SJCRH30 (cell line): ENCODE data around the gene TTLL1. TPM values are rescaled to one million over a fixed set of nuclear protein-coding genes. Genes with fewer than 3 reads are reported as not detected.
"Not testable (repeated sequence)": the region's sequence is repeated elsewhere in the genome, so short reads cannot be mapped to it uniquely, and the experiment has no call there.

Experiments
- DNase-seq, 2 experiments: peaks; one replicate each; pipeline ENCODE4 v3.0.0-alpha.2; 2015 to 2020
- H3K27ac ChIP-seq: fragments of 250-450 bp; sonication (Bioruptor Pico); 2 replicates; pipeline ENCODE4 v1.5.1; 2020; ENCODE audit warnings: mild to moderate bottlenecking, moderate library complexity
- H3K27me3 ChIP-seq: fragments of 250-450 bp; sonication (Bioruptor Pico); 2 replicates; pipeline ENCODE4 v1.5.1; 2020; ENCODE audit warnings: mild to moderate bottlenecking, moderate library complexity
- H3K36me3 ChIP-seq: fragments of 250-450 bp; sonication (Bioruptor Pico); 2 replicates; pipeline ENCODE4 v1.5.1; 2020; ENCODE audit warnings: mild to moderate bottlenecking, moderate library complexity
- H3K4me1 ChIP-seq: fragments of 250-450 bp; sonication (Bioruptor Pico); 2 replicates; pipeline ENCODE4 v1.5.1; 2020; ENCODE audit warnings: mild to moderate bottlenecking, moderate library complexity
- H3K4me3 ChIP-seq: fragments of 250-450 bp; sonication (Bioruptor Pico); 2 replicates; pipeline ENCODE4 v1.5.1; 2020; ENCODE audit warnings: mild to moderate bottlenecking, moderate library complexity
- H3K9me3 ChIP-seq: fragments of 250-450 bp; sonication (Bioruptor Pico); replicated peaks from 2 replicates; pipeline ENCODE4 v1.5.1; 2020; ENCODE audit warnings: mild to moderate bottlenecking, moderate library complexity
- total RNA-seq: library from RNA; depleted of rRNA; stranded (reverse); fragments of >200 nt; shearing (Covaris generic); gene quantifications from 2 replicates; pipeline ENCODE4 v1.2.3, GENCODE V29; 2014

TTLL1 gene
- total RNA-seq, 1 experiment from 2014 or later, result 2.8 TPM

DNA sequence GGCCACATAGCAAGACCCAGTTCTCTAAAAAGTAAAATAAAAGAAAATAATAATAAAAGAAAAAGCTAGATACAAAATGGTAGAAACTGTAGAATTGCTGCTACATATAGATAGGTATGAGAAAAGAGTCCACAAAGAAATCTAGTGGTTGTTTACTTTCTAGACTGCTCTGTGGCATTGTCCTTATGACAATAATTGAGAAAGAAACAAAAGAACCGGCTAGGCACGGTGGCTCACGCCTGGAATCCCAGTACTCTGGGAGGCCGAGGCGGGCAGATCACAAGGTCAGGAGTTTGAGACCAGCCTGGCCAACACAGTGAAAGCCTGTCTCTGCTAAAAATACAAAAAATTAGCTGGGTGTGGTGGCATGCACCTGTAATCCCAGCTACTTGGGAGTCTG is 73.0 kb downstream of the TTLL1 start:
- not testable (repeated sequence) for H3K27ac ChIP-seq, H3K4me3 ChIP-seq, H3K9me3 ChIP-seq, H3K36me3 ChIP-seq, DNase-seq, H3K27me3 ChIP-seq
- H3K4me1 ChIP-seq, result peaks cover 12% of the 10 kb centered on the region; the same call in 1 of the 2 replicates

DNA sequence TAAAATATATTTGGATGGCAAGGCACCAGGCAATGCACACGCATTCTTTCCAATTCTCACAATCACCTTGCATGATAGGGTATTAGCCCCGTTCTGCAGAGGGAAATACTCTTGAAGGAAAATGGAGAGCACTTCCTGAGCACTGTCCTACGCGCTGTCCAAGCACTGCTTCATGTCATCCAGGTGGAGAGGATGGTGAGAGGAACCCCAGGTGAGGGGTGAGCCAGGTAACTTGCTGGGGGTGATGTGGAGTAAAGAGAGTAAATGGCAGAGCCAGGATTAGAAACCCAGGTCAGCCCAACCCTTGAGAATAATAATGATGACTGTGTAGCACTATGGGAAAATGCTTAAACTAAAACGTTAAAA is 73.5 kb downstream of the TTLL1 start:
- Histone ChIP-seq H3K36me3 (no peaks in the 10 kb centered on the region), H3K4me1 (peaks cover 12% of the 10 kb centered on the region; the same call in 1 of the 2 replicates), H3K27ac (peak overlapping the region; percentile 50; the same call in 1 of the 2 replicates), H3K4me3 (peak overlapping the region; percentile 75), H3K27me3 (no peaks in the 10 kb centered on the region), H3K9me3 (no peaks in the 10 kb centered on the region)
- no peak for DNase-seq

DNA sequence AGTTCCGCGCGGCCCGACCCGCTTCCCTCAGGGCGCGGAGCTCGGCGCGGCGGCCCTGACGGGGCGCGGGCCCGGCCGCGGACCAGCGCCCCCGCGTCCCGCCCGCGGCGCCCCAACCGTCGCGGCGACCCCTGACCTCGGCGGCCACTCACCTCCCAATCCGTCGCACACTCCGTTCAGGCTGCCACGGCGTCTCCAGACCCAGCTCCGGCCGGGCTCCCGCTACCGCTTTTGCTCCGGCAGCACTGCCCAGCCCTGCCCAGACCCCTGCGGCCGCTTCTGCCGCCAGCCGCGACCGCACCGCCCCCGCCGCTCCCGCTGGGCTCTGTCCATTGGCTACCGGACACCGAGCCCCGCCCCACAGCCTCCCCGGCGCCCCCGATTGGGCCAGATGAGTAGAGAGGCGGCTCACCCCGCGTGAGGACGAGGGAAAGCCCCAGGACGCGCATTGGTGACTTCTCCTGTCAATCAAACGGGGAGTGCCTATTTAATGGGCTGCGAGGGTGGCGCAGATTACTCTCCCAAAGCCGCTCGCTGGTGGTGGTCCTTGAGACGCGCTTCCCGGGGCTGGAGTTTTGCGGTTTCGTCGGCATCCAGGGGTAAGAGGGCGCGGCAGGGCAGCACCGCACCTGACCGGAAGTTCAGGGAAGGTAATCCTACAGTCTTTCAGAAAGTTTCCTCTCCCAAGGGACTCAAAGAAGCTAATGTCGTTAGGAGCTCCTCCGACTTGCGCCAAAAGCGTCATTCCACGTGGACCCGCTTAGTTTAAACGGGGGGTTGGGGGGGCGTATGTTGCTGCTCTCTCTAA is 74.1 kb downstream of the TTLL1 start, which contains the start of gene PACSIN2:
TSS of gene PACSIN2 (minus strand) at position 281 of the 808 bp plus-strand sequence. CDS start 103,069 bp downstream, outside the sequence.
- Histone ChIP-seq H3K27me3 (no peaks in the 10 kb centered on the region), H3K9me3 (no peaks in the 10 kb centered on the region), H3K36me3 (no peaks in the 10 kb centered on the region), H3K4me1 (peaks cover 12% of the 10 kb centered on the region; the same call in 1 of the 2 replicates), H3K4me3 (peak within 1 kb of the TSS; percentile 75), H3K27ac (peak within 1 kb of the TSS; percentile 50)
- DNase-seq, result peak; percentile 99 to 100

DNA sequence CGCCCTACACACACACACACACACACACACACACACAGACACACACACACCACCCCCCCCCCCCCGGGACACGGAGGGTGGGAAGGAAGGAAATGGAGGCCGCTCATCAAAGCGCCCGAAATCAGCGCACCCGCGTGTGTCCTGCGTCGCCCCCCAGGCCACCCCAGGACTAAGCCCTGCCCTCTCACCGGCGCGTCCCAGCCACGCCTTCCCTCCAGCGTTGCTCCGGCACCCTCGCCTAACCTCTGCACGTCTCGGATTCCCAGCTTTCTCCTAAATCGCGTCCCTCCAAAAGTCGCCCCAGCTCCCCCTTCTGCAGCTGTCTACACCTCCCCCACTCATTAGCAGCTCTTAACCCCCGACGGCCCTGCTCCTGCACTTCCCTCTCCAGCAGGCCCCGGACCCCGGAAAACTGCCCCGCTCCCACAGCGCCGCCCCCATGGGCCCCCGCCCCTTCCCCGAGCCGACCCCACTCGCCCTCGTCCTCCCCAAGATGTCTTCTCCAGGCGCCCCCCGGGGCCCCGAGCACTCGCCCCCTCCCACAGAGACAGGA is 74.8 kb downstream of the TTLL1 start:
- Histone ChIP-seq H3K4me3 (peak overlapping the region; percentile 75), H3K27me3 (no peaks in the 10 kb centered on the region), H3K36me3 (no peaks in the 10 kb centered on the region), H3K27ac (peak overlapping the region; percentile 50), H3K4me1 (peaks cover 12% of the 10 kb centered on the region; the same call in 1 of the 2 replicates), H3K9me3 (no peaks in the 10 kb centered on the region)
- DNase-seq, result peak; percentile 85 to 86

DNA sequence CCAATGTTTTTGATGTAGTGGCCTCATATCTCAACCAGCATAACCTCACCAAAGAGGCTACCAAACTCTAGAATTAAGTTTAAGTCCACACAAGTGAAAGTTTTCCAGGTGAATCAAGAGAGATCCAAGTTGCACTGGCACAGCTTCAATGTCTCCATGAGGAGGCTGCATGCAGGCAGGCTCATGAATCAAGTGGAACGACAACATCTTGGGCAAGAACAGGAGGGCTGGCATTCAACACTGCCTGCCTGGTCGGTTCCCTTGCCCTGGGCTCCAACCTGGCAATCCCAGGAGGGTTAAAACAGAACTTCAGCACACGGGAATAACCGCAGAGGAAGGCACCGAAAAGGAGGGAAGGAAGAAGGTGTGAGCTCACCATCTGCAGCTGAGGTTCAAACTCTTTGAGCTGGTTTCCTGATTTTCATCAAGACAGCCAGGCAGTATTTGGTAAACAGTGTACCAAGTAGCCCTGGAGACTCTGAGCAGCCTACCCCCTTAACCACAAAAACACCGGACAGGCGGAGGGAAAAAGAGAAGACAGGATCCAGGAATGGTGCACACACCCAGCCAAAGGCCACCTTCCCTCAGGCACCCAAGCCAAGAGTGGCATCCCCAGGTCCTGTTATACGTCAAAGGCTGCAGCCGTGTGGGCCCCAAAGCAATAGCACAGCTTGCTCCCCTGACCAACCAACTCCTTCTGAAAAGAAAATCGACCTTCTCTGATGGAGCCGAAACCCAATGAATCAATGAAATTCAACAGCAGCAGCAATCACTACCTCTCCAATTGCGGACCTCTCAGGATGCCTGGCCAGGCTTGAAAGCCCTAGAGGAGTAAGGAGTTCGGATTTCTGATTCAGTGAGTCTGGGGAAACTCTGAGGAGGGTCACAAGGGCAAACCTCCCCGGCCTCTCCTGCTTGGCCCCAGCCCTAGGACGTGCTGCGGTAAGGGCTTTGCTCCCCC is 75.6 kb downstream of the TTLL1 start:
- DNase-seq, result peak in 1 of 2 experiments; percentile 42
- peak overlapping the region; percentile 75 for H3K4me3 ChIP-seq
- peaks cover 12% of the 10 kb centered on the region; the same call in 1 of the 2 replicates for H3K4me1 ChIP-seq
- no peaks in the 10 kb centered on the region for H3K9me3 ChIP-seq
- no peaks in the 10 kb centered on the region for H3K36me3 ChIP-seq
- no peaks in the 10 kb centered on the region for H3K27me3 ChIP-seq
- H3K27ac ChIP-seq, result peak overlapping the region; percentile 50; the same call in 1 of the 2 replicates

DNA sequence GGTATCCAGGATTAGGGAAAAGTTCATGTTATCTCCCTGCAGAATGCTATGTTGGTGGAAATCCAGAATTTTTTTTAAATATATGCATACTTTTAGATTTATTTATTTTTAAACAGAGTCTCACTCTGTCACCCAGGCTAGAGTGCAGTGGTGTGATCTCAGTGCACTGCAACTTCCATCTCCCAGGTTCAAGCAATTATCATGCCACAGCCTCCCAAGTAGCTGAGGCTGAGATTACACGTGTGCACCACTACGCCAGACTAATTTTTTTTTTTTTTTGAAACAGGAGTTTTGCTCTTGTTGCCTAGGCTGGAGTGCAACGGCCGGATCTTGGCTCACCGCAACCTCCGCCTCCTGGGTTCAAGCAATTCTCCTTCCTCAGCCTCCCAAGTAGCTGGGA is 76.8 kb downstream of the TTLL1 start:
- no peak for DNase-seq

DNA sequence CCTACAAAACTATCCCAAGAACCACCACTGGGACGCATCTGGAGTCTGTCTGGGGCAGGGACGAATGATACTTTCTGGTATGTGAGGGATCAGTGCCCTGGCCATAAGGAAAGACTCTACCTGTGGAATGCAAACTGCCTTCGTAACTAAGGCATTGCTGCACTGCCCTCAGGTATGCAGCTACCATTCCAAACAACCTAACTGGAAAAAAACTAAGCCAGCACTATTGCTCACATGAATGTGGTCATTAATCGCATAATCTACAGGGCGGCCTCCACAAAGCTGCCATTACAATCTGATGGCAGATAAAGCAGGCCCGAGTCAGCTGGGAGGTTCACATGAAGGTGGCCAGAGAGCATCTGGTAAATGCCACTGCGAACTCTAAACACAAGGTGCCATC is 78.1 kb downstream of the TTLL1 start:
- H3K36me3 ChIP-seq, result no peaks in the 10 kb centered on the region
- H3K27ac ChIP-seq, result no peak overlapping the region
- H3K4me3 ChIP-seq, result no peak overlapping the region
- no peaks in the 10 kb centered on the region for H3K27me3 ChIP-seq
- DNase-seq, result no peak
- H3K4me1 ChIP-seq, result peaks cover 21% of the 10 kb centered on the region
- H3K9me3 ChIP-seq, result no peaks in the 10 kb centered on the region

More for the DNA sequence above, 76.8 kb downstream of the TTLL1 start:
- Histone ChIP-seq H3K9me3 (no peaks in the 10 kb centered on the region), H3K27ac (no peak overlapping the region), H3K36me3 (no peaks in the 10 kb centered on the region), H3K4me3 (no peak overlapping the region), H3K4me1 (peaks cover 20% of the 10 kb centered on the region), H3K27me3 (no peaks in the 10 kb centered on the region)

DNA sequence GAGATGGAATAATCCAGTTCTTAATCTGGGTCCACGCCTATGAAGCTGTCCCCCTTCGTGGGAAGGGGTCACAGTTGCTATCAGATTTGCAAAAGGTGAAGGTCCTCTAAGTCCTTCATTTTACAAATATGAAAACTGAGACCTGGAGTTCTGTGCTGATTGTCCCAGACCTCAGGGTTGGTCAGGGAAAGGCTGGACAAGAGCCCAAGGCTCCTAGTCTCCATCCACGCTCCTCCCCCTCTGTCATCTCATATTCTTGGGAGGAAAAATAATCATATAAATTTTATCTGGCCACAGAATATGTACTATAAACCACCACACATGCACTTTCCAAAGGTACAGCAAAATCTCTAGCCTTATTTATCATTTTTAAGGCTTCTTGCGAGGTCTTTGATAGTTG is 79.7 kb downstream of the TTLL1 start:
- Histone ChIP-seq H3K27ac (no peak overlapping the region), H3K4me3 (no peak overlapping the region), H3K9me3 (no peaks in the 10 kb centered on the region; the same call in 1 of the 2 replicates), H3K27me3 (no peaks in the 10 kb centered on the region), H3K4me1 (peaks cover 33% of the 10 kb centered on the region), H3K36me3 (no peaks in the 10 kb centered on the region)
- DNase-seq, result no peak

DNA sequence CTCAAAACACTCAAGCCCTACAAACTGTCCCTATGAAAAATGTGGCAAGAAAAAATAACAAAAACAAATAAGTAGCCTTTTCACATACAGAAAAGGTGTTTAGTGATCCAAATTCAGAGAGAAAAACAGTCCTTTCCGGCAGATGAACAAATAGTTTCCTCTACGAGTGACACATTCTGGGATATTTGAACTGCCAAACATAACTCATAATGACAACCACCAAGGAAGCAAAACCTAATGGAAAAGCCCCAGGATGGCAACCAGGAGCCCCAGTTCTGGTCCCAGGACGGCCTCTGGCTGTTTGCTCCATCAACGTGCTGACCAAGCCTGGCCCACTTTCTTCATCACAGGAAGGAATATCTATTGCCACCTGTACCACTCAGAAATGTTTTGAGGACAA is 80.3 kb downstream of the TTLL1 start:
- H3K9me3 ChIP-seq, result no peaks in the 10 kb centered on the region; the same call in 1 of the 2 replicates
- no peak overlapping the region for H3K4me3 ChIP-seq
- H3K36me3 ChIP-seq, result no peaks in the 10 kb centered on the region
- no peaks in the 10 kb centered on the region for H3K27me3 ChIP-seq
- no peak overlapping the region for H3K27ac ChIP-seq
- H3K4me1 ChIP-seq, result peaks cover 38% of the 10 kb centered on the region
- DNase-seq, result no peak

DNA sequence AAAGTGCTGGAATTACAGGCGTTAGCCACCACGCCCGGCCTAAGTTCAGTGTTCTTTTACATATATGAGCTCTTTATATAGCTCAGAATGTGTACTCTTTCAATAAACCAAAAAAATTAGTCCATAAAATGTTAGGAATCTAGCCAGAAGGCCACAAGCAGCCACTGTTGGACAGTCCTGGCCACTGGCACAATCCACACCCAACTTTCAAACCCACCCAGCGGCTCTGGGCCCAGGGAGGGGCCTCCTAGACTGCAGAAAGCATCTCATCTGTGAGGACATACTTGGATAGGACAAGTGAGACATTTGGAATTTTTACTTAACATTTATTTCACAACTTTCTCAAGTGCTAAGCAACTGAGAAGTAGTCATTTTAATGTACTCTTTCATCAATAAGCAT is 80.7 kb downstream of the TTLL1 start:
- H3K27me3 ChIP-seq, result no peaks in the 10 kb centered on the region
- peaks cover 40% of the 10 kb centered on the region for H3K4me1 ChIP-seq
- no peak for DNase-seq
- H3K27ac ChIP-seq, result no peak overlapping the region
- no peak overlapping the region for H3K4me3 ChIP-seq
- no peaks in the 10 kb centered on the region; the same call in 1 of the 2 replicates for H3K9me3 ChIP-seq
- no peaks in the 10 kb centered on the region for H3K36me3 ChIP-seq

DNA sequence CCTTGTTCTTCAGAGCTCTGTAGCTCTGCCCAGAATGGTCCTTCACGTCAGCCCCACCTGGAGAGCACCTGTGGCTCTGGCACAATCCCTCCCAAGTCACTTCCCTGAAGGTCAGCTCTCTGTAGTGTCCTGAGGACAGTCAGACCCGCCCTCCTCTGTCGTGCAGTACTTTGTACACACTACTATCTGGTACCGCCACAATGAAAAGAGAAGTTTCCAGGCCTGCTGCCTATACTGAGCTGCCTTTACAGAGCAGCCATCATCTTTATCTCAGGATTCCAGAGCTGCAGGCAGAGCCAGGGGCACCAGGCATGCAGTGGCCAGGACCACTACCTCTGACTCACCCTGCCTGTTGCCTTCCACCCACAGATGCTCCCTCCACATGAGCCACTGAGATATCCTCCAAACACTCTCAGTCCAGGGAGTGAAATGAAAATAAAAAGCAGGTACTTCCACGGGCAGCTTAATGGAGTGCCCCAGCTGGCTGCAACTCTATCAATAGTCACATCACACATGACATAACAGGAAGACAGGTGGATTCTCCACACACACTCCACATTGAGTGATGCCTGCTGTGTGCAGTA is 81.6 kb downstream of the TTLL1 start:
- peak; percentile 49 to 61 for DNase-seq
- no peaks in the 10 kb centered on the region for H3K36me3 ChIP-seq
- H3K27ac ChIP-seq, result no peak overlapping the region
- H3K4me1 ChIP-seq, result peaks cover 37% of the 10 kb centered on the region
- H3K9me3 ChIP-seq, result no peaks in the 10 kb centered on the region; the same call in 1 of the 2 replicates
- no peak overlapping the region for H3K4me3 ChIP-seq
- no peaks in the 10 kb centered on the region for H3K27me3 ChIP-seq

DNA sequence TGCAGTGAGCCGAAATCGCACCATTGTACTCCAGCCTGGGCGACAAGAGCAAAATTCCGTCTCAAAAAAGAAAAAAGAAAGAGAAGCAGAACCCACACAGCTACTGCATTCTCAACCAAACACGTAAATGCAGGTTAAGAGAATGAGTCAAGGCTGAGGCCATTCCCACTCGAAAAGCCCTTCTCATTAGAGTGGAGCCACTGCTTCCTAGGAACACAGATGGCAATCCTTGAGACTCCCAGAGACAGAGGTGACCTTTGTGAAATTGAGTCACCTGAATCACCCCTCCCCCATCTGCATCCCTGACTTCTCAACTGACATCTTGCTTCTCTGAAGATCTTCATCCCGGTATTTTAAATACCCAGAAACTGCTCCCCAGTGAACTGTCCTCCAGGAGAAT is 82.4 kb downstream of the TTLL1 start:
- Histone ChIP-seq H3K4me3 (no peak overlapping the region), H3K4me1 (peaks cover 46% of the 10 kb centered on the region), H3K9me3 (no peaks in the 10 kb centered on the region; the same call in 1 of the 2 replicates), H3K27me3 (no peaks in the 10 kb centered on the region), H3K36me3 (no peaks in the 10 kb centered on the region; the same call in 1 of the 2 replicates), H3K27ac (no peak overlapping the region)
- DNase-seq, result no peak

DNA sequence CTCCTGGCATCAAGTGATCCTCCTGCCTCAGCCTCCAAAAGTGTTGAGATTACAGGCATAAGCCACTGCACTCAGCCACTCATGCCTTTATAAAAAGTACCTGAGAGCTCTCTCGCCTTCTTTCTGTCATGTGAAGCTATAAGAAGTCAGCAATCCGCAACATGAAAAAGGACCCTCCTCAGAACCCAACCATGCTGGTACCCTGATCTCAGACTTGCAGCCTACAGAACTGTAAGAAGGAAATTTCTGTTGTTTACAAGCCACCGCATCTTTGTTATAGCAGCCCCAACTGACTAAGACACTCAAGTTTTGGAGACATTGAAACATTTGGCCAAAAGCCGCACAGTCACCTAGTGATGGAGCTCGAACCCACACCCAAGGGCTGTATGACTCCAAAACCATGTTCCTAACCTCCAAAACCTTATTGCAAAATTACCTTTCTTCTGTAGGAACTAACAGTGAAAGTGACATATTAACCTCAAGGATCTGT is 83.1 kb downstream of the TTLL1 start:
- Histone ChIP-seq H3K27me3 (no peaks in the 10 kb centered on the region), H3K4me3 (no peak overlapping the region), H3K4me1 (peaks cover 49% of the 10 kb centered on the region), H3K36me3 (no peaks in the 10 kb centered on the region; the same call in 1 of the 2 replicates), H3K27ac (no peak overlapping the region), H3K9me3 (no peaks in the 10 kb centered on the region; the same call in 1 of the 2 replicates)
- no peak for DNase-seq

DNA sequence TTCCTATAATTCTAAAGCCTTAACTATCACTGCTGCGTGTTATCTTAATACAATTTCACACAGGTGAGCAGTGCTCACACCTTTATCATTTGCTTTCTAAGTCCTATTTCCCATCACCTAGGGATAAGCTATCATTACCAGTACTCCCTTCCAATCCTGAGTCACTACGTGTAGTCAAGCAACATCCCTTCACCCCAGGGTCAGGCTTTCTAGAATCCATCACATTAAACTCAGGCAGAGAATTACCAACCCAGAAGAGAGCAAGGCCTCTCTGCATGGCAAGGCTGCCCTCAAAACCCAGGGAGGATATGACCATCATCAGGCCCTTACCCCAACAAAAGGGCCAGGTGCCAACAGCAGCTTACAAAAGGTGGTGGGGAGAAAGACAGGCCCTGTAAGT is 84.1 kb downstream of the TTLL1 start:
- Histone ChIP-seq H3K27me3 (no peaks in the 10 kb centered on the region), H3K36me3 (no peaks in the 10 kb centered on the region; the same call in 1 of the 2 replicates), H3K27ac (peak overlapping the region; percentile 12; the same call in 1 of the 2 replicates), H3K4me1 (peaks cover 50% of the 10 kb centered on the region), H3K4me3 (no peak overlapping the region), H3K9me3 (no peaks in the 10 kb centered on the region; the same call in 1 of the 2 replicates)
- no peak for DNase-seq
